Stimulated activated CD4-positive, alpha-beta T cell treated with anti-CD3 and anti-CD28 coated beads, Interleukin-4, amount 100 ng/mL, for 48 hours (primary cell): ENCODE measurements around the gene RAB9A.
"Not testable (repeated sequence)": the region's sequence is repeated elsewhere in the genome, so short reads cannot be mapped to it uniquely, and the experiment has no call there.

Experiments used
- DNase-seq, 2 donors: peaks; one replicate each; pipeline ENCODE4 v3.0.0-alpha.2; 2020; ENCODE audit warnings: low read depth in 2 of 2

The RAB9A gene

DNA sequence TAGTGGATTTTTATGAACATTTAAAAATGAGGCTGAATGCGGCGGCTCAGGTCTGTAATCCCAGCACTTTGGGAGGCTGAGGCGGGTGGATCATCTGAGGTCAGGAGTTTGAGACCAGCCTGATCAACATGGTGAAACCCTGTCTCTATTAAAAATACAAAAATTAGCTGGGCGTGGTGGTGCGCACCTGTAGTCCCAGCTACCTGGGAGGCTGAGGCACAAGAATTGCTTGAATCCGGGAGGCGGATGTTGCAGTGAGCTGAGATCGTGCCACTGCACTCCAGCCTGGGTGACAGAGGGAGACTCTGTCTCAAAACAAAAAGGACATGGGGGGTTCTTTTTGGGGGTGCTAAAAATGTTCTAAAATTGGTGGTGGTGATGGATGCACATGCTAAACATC is 19.2 kb upstream of the RAB9A start:
- DNase-seq: not testable (repeated sequence)

DNA sequence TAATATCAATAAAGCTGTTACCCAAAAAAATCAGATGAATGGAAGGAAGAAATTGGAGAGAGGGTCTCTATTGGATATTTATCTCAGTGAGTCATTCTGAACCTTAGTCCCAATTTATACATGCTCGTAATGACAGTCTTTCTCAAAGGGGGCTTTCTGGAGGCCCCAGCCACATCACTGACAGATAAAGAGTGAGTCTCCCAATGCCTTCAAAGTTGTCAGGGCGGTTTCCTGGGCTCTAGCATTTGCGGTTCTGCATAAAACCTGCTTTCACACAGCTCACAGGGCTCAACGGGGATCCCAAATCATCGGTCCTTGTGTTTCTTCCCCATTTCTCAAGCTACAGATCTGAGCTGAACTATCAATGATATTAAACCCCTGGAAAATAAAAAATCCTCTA is 18.7 kb upstream of the RAB9A start:
- DNase-seq: no peak

DNA sequence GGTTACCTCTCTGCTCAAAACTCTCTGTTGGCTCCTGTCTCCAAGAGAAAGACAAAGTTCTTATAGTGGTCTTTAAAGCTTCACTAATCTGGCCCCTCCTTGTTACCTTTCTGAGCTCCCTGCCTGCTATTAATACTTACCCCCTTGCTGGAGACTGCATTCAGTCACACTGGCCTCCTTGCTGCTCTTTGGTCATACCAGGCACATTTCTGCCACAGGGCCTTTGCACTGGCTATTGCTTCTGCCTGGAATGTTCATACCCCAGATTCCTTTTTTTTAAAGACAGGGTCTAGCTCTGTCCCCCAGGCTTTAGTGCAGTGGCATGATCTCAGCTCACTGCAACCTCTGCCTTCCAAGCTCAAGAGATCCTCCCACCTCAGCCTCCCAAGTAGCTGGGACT is 15.9 kb upstream of the RAB9A start:
- DNase-seq: no peak

DNA sequence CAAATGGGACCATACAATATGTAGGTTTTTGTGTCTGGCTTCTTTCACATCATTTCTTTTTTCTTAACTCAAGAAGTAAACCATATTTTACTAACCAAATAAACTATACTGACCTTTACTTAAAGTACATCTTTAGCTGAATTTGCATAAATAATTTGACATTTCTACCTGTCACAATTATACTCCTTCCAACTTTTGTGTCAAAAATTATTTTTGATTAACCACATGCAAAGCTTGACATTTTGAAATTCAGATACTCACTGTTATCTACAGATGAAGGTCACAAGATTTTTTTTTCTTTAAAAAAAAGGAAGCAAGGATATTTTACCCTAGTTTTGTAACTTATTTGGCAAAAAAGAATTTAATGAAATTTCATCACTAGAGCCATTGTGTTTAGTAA is 12.0 kb upstream of the RAB9A start:
- no peak for DNase-seq

DNA sequence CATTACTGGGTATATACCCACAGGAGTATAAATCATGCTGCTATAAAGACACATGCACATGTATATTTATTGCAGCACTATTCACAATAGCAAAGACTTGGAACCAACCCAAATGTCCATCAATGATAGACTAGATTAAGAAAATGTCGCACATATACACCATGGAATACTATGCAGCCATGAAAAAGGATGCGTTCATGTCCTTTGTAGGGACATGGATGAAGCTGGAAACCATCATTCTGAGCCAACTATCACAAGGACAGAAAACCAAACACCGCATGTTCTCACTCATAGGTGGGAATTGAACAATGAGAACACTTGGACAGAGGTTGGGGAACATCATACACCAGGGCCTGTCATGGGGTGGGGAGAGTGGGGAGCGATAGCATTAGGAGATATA is 9.2 kb upstream of the RAB9A start:
- DNase-seq: not testable (repeated sequence)

DNA sequence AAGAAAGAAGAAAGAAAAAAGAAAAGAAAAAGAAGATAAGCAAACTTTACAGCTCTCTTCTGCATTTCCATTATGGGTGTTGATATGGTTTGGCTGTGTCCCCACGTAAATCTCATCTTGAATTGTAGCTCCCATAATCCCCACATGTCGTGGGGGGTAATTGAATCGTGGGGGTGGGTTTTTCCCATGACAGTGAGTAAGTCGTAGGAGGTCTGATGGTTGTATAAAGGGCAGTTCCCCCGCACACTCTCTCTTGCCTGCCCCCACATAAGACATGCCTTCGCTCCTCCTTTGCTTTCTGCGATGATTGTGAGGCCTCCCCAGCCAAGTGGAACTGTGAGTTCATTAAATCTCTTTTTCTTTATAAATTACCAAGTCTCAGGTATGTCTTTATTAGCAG is 7.3 kb upstream of the RAB9A start:
- DNase-seq: no peak

DNA sequence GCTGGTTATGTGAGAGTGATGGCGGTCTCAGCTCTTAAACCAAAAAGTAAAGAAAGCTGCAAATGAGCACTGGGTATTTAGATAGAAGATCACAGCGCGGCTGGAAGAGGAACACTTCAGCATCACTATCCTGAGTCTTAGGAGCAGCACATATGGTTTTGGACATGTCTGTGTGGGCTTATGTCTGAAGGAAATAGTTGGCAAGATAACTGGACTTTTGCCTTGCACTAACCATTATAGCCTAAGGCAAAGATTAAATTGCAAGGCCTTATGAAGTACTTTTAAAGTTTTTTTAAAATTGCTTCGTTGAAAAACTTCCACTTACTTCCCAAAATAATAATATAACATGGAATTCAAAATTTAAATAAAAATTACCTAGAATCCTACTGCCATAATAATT is 4.6 kb upstream of the RAB9A start:
- no peak for DNase-seq

DNA sequence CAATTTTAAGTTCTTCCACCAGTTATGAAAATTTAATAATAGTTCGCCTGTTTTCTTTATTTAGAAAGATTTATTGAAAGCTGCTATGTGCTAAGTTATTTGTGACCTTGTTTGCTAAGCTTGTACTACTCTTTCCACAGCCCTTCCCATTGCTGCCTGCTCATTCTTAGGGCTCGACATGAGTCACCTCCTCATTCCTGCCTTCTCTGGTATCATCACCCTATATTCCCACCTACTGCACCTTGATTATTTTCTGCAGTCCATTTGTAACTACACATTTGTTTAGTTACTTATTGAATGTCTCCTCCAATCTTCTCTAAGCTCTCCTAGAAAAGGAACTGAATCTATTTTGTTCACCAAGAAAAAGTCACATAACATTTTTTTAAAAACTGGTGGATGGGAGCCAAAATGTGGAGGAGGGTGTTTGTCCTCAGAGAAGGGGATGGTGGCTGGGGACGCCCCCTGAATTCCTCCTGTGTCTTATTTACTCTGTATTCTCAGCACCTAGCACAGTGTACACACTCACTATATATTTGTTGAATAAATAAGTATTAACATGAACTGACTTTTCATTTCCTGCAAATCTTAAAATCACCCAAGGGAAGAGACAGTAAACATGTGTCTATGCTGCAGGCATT is 3.7 kb upstream of the RAB9A start:
- no peak for DNase-seq

DNA sequence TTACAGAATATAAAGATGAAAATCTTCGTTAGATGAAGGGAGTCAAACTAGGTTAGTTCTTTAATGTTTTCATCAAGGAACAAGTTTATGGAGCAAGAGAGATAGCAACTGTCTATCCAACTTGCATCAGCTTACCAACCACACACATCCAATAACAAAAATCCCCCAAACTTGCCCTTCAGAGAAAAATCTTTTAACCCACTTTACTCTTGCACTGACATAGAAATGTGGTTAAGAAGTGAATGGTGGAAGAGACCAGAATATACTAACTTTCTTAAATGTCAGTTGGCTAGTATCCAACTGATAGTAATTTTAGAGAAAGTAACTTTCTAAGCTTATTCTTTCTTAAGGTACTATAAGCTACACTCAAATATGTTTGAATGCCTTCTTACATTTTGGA is 1.7 kb upstream of the RAB9A start:
- no peak for DNase-seq

DNA sequence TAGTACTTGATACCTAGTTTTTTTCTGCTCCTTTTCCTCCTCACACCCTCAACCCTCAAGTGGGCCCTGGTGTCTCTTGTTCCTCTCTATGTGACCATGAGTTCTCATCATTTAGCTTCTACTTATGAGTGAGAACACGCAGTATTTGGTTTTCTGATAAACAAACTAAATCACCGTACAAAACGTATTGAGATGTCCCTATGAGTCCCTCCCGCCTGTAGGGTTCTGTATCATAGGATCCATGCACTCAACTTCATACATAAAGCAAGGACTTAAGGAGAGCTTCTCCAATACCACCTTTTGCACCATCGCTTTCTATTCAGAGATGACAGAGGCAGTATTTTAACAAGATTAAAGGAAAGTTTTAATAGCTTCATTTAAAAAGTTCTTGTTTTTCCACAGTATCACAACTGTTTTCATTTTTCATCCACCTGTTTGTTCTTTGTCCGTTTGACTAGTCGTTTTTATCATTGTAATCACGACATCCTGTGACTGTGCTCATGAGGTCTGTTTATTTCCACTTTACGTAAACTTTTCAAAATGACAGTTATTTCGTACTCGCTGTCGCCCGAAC is 457 bp upstream of the RAB9A start:
- no peak for DNase-seq

DNA sequence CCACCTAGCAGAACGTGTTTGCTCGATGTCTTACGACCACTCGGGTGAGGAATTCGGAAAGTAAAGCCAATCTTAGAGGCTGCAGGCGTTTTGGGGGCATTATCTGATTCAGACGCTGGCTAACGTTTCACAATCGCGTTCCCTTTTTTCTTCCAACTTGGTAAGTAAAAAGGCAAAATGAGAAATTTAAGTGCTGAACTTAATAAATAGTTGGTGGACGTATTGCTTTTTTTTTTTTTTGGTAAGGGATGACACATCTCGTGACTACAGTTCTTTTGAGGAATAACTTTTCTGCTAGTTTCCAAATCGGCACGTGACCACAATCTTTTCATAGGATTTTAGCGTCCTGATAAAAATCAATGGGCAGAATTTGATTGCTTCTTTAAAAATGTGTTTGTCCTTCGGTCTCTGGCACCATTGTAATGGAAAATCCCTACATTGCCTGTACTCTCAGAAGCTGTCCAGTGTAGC is 848 bp downstream of the RAB9A start:
- no peak for DNase-seq

DNA sequence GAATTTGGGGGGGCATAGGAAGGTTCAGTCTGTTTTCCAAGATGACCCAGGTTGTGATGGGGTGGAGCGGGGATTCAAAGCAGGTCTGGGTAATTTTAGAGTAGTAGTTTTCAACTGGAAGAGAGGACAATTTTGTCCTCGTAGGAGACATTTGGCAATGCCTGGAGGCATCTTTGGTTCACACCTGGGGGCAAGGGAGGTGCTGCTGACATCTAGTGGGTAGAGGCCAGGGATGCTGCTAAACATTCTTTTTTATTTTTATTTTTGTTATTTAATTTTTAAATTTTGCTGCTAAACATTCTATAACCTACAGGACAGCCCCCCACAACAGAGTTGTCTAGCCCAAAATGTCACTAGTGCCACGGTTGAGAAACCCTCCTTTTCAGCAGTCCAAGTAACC is 1.9 kb downstream of the RAB9A start:
- DNase-seq: no peak

DNA sequence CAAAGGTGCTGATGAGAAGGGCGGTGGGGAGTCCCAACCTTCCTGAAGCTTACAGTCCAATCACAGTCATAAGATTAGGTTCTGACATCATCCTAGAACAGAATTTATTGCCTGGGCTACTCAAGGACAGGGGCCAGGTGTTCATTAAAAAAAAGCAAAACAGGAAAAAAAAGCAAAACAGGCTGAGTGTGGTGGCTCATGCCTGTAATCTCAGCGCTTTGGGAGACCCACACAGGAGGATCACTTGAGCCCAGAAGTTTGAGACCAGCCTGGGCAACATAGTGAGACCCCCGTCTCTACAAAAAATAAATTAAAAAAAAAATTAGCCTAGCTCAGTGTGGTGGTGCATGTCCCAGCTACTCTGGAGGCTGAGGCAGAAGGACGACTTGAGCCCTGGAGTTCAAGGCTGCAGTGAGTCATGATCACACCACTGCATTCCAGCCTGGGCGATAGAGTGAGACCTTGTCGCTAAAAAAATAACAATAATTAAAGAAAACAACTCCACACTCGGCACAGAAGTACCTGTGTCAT is 3.0 kb downstream of the RAB9A start:
- no peak for DNase-seq

DNA sequence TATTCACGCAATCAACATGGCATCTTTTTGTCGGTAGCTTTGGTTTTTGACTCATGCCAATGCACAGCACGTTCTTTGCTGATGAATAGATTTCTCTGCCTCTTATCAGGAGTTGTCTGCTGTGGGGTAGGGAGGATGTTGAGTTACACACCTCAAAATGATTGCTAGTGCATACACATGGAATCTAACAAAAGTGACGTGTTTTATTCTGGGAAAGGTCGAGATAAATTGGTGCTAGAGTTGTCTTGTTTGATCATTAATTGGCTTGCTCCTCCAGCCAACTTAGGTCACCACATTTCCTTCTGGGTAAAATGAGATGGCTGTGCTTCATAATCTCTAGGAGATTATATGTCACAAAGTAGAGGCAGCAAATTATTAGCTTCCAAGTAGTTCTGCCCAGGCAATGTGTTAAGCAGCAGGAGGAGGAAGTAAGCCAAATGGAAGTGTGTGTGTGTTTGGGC is 3.9 kb downstream of the RAB9A start:
- no peak for DNase-seq

DNA sequence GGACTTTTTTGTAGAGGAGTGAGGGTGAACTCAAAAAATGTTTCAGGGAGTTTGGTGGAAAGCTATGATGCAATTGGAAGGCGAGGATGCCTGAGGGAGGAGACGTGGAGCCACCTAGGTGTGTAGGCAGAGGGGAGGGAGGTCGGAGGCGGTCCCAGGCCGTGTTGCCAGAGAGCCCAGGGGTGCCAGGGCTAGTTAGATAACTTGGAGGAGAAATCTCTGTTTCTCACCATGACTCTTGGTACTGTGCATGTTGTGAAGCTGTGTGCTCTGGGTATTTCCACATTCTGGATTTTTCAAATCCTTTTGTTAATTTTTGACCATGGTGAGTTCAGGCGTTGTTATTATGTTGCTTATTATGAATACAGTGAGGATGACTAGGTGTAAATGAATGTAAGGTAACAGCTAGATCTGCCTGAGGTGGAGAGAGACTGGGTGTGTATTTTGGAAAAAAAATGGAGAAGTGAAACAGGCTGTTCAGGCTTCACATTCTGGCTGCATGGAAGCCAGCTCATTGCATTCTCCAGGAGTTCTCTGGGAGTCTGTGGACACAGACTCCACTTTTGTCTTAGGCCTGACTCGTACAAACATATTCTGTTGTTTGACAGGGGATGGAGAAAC is 4.5 kb downstream of the RAB9A start:
- no peak for DNase-seq

DNA sequence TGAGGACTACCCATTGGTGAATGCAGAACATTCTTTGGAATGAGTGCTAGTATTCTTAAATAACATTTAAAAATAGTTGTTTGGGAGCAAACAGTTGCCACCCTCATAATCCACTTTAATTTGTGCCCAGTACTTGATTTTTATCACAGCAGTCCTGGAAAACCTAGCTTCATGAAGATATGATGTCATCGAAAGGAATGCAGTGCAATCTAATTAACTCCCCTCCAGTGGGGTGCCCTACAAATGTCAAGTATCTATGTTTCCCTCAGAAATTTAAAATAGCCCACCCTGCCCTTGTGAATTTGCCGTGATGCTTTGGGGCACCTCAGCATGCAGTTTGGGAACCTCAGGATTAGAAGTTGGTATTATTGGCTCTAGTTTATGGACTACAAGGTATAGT is 5.4 kb downstream of the RAB9A start:
- no peak for DNase-seq

DNA sequence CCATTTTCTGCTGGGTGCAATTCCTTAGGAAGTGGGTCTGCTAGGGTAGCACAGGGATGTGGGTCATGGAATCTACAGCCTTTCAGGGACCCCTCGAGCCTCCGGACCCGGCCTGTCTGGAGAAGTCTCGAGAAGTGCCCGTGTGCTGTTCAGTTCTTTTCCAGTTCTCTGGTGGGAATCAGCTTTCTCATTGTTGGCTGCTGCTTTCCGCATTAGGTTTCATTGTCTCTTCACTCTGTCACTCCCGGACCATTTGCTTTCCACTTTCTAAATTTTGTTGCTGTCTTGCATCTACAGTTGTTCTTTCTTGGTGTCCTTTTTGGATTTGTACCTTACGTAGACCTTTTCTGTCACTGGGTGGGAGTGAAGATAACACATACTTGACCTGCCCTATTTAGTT is 6.1 kb downstream of the RAB9A start:
- DNase-seq: no peak

DNA sequence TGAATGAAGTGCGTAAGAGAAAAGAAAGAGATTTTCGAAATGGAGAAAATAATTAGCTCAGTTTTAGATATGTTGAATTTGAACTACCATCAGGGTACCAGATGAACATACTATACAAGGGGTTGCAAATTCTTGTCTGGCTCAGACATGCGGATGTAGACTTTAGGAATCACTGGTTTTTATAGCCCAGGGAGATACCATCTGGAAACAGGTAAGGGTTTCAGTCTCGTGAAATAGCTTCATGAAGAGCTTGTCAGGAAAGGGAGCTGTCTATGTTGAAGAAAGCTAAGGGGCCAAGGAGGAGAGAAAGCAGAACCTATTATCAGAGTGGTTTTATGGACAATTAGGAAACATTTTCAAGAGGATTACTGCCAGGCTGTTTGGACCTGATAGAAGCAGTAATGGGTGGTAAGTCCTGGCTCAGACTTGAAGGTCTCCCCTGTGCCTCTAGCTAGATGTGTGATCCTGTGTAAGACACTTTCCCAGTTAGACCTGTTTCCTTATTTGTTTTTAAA is 6.7 kb downstream of the RAB9A start:
- DNase-seq: no peak

DNA sequence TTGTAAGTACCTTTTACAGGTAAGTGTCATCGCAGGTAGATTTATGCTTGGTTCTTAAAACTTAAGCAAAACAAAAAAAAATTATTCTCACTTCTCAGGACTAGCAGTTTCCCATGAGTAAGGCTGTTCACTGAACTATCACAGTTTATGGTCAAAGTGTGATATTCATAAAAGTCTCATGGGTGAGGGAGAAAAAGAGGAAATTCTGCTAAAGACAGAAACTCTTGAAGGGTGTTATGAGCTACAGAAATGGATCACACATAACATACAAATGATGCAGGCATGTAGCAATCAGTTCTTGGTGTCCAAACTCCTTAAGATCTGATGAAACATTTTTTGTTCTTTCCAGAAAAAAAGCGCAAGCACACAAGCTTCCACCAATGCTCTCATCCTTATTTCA is 8.5 kb downstream of the RAB9A start:
- no peak for DNase-seq

DNA sequence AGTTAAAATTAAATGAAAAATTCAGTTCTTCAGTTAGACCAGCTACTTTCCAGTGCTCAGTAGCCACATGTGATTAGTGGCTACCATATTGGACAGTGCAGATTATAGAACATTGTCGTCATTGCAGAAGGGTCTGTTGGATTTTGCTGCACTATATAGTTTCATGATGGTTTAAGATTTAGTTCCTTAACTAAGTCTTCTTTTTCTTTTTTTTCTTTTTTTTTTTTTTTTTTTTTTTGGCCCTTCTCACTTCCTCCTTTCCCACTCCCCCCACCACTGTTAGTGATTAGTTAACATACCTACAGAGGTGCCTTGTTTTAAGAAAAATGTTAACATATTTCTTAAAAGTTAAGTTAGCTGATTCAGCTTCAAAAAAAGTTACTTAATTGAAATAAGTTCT is 9.0 kb downstream of the RAB9A start:
- DNase-seq: no peak

DNA sequence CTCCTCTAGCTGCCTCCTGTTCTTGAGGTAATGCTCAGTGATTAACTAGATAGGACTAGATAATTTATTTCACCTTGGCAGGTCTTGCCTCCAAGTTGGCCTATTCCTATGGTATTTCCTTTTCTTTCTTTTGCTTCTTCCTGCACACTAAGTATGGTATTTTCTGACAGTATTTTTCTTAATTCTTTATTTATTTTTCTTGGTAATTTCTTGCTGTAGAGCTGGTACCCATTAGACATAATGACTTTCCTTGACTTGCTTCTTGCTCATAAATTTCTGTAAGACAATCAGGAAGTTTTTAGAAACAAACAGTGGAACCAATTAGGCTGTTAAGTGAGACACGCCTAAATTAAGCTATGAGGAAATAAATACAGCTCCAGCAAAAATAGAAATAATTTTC is 9.5 kb downstream of the RAB9A start:
- DNase-seq: no peak

DNA sequence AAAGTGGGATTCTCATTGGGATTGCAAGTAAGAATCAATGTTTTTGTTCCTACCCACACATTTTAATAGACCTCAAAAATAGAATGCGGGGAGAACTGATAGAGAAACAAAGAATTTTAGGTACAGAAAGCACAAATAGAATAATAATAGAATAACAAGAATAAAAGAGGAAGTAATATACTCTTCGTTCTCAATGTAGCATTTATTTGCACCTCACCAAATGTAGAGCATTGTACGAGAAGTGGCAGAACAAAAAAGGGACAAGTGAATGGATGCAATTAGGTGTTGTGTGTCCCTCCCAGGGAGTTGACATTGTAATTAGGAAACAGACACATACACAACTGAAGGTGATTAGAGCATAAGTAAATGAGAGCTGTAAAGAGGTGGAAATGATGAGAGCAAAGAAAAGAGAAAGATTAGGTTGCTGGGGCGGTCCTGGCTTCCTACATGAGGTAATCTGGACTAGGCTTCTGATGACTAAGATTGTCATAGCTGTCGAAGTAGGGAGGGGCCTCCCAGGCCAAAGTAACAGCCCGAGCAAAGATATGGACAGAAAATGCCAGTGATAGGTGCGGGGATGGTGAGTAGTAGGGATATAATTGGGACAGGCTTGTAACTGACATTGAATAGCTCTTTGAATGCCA is 10.4 kb downstream of the RAB9A start:
- DNase-seq: no peak

DNA sequence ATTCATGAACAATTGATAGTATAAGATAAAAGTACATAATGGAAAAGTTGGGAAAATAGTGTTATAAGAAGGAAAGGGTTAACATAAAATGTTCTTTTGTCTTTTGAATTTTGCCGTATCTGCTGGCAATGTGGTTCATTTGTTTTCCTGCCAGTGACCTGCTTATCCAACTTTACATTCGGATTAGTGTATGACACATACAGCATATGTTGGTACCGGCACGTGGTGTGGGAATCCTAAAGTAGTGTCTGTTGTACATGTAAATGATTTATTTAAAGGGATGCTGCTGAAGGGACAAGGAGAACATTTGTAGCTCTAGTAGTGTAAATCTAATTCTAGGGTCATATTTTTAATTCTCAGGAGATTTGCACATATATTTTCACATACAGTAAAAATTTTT is 11.5 kb downstream of the RAB9A start:
- no peak for DNase-seq
